Measurements from ENCODE around the gene DDX17. TPM values are rescaled to one million over a fixed set of nuclear protein-coding genes. Genes with fewer than 3 reads are reported as not detected.

DDX17 gene
- total and polyA plus RNA-seq, 9 of the 15 experiments (the other 6 are each of a cell fraction or from before 2014, with no cell fraction given) = 17.6 to 421 (median 189) TPM

DNA sequence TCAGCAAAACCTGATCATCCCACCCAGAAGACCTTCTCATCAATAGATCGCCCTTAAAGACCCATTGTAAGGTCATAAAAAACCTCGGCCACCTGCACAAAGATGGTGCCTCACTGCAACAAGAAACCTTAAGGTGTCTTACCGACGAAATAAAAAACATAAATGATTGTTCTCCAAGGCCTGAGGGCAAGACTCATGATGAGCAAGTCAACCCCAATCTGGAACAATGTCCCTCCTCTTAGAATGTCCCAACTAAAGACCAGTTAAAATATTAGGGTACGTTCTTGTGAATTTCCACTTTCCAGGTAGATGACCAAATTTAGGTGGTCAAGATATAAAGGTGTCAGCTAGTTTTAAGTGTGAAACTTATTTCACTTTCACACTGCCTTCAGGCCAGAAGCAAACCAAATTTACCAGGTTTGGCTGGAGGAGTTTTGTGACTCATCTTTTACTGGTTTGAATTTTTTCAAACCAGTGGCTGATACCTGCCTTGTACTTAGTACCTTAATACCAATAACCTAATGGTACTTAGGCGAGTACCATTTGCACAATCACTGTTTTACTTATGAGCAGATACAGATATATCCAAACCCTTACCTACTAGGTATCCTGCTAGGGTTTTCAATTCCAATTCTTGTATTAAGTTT lies 23.3 kb downstream of the DDX17 start:
- no peaks in the 10 kb centered on the region for H3K4me1 ChIP-seq (replicated peaks in 1 of 2; ENCODE audit: control insufficient read depth in 2 of 2, insufficient read depth in 2 of 2, low read length in 2 of 2)
- H3K27me3 ChIP-seq (ENCODE audit: control insufficient read depth in 2 of 2, insufficient read depth in 2 of 2, low read length in 2 of 2) = no peaks in the 10 kb centered on the region
- in situ Hi-C loops (cut with MboI) (no loop called here), intact Hi-C loops (cut with micrococcal nuclease) (no loop called here)
- FAIRE-seq (no peak), DNase-seq (ENCODE audit: extremely low read depth in 1 of 4, low spot score in 3 of 4) (no peak), ATAC-seq (no peak; the same call in 2 of the 3 replicates)
- H3K79me2 ChIP-seq (ENCODE audit: control insufficient read depth, insufficient read depth, low read length) = no peaks in the 10 kb centered on the region; the same call in 2 of the 3 replicates
- TF ChIP-seq EWSR1 (IDR thresholded peaks at IDR 0.05; ENCODE audit: borderline replicate concordance, low read depth, partially characterized antibody) (peak; percentile 47), POLR2A (conservative IDR thresholded peaks at IDR 0.05) (peak; percentile 14), PML (IDR thresholded peaks at IDR 0.05; ENCODE audit: low read length) (0 out of 2 replicates have a peak, but pooled peaks have one; percentile 13), POLR2AphosphoS5 (IDR thresholded peaks at IDR 0.05; ENCODE audit: control insufficient read depth, insufficient read depth, low read depth, low read length) (peak; percentile 53; the same call in 1 of the 2 replicates), ADNP (tag; IDR thresholded peaks at IDR 0.05) (no peak), CAMTA2 (CRISPR knock-in tag; conservative IDR thresholded peaks at IDR 0.05) (0 out of 2 replicates have a peak, but pooled peaks have one; percentile 36)
- TF ChIP-seq, protein P1, sequence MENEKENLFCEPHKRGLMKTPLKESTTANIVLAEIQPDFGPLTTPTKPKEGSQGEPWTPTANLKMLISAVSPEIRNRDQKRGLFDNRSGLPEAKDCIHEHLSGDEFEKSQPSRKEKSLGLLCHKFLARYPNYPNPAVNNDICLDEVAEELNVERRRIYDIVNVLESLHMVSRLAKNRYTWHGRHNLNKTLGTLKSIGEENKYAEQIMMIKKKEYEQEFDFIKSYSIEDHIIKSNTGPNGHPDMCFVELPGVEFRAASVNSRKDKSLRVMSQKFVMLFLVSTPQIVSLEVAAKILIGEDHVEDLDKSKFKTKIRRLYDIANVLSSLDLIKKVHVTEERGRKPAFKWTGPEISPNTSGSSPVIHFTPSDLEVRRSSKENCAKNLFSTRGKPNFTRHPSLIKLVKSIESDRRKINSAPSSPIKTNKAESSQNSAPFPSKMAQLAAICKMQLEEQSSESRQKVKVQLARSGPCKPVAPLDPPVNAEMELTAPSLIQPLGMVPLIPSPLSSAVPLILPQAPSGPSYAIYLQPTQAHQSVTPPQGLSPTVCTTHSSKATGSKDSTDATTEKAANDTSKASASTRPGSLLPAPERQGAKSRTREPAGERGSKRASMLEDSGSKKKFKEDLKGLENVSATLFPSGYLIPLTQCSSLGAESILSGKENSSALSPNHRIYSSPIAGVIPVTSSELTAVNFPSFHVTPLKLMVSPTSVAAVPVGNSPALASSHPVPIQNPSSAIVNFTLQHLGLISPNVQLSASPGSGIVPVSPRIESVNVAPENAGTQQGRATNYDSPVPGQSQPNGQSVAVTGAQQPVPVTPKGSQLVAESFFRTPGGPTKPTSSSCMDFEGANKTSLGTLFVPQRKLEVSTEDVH (IDR thresholded peaks at IDR 0.05; ENCODE audit: low read depth, partially characterized antibody) = no peak
- H3K9me3 ChIP-seq (replicated peaks; ENCODE audit: control insufficient read depth, insufficient read depth, low read depth, low read length) = no peaks in the 10 kb centered on the region
- H3K9me1 ChIP-seq (ENCODE audit: control insufficient read depth, insufficient read depth, low read length) = peaks cover under 1% of the 10 kb centered on the region
- BruUV-seq (replicated peaks) = TSS peak; percentile 41
- no peak overlapping the region for H3K4me3 ChIP-seq
- no peak overlapping the region for H3K4me2 ChIP-seq (ENCODE audit: insufficient read depth, low read length)
- no peak overlapping the region for H3K9ac ChIP-seq (ENCODE audit: insufficient read depth in 1 of 2, low read depth in 2 of 2, low read length in 2 of 2)
- ChIA-PET CTCF (ENCODE audit: low intra/inter-chr PET ratio) (no interaction called here), POLR2A (interaction anchor here (1.2 kb wide), 1 partner anchor 15 kb away, joined by 5 read pairs; the partner anchor contains the start of gene KDELR3)
- WGBS (ENCODE audit: insufficient coverage, low coverage, missing lambda C conversion rate) = 92% methylated on average over 6 of the region's 6 CpGs
- H4K20me1 ChIP-seq (replicated peaks; ENCODE audit: control insufficient read depth, insufficient read depth, low read length) = no peaks in the 10 kb centered on the region
- H3K27ac ChIP-seq (ENCODE audit: extremely low read depth, low read depth, low read length) = no peak overlapping the region
- no peak overlapping the region for H2AFZ ChIP-seq (ENCODE audit: low read depth, low read length)
- H3K36me3 ChIP-seq (ENCODE audit: control insufficient read depth, insufficient read depth, low read length) = peaks cover 68% of the 10 kb centered on the region
